Right cardiac atrium (tissue), 5 donors: ENCODE data around the gene ISY1. TPM values are rescaled to one million over a fixed set of nuclear protein-coding genes. Genes with fewer than 3 reads are reported as not detected.
A peak's percentile ranks its signal among the peaks of the same experiment; 100 is the strongest.
"Not testable (repeated sequence)": the region's sequence is repeated elsewhere in the genome, so short reads cannot be mapped to it uniquely, and the experiment has no call there.

ENCODE experiments used
- ATAC-seq, 2 donors: fragments of 200-7000 bp; cut with Tn5 transposase; one replicate each; pipeline versions ENCODE4 v1.8.0 to v1.9.1; 2020; ENCODE audit warnings: moderate library complexity in 2 of 2, mild to moderate bottlenecking in 1 of 2
- DNase-seq, 3 donors: peaks; one replicate each; pipeline ENCODE4 v3.0.0-alpha.2; 2020
- H3K27ac ChIP-seq: one replicate; pipeline ENCODE4 v1.5.1; 2013; ENCODE audit warnings: mild to moderate bottlenecking, low read length, control low read depth, moderate library complexity
- H3K27me3 ChIP-seq: one replicate; pipeline ENCODE4 v1.6.1; 2013; ENCODE audit not compliant: control insufficient read depth, insufficient read depth
- H3K4me1 ChIP-seq: one replicate; pipeline ENCODE4 v1.6.1; 2013; ENCODE audit warnings: low read length; ENCODE audit not compliant: control insufficient read depth, insufficient read depth
- H3K4me3 ChIP-seq: one replicate; pipeline ENCODE4 v1.5.1; 2013; ENCODE audit warnings: low read length, control low read depth
- H3K9me3 ChIP-seq: one replicate; pipeline ENCODE4 v1.6.1; 2013; ENCODE audit warnings: low read length; ENCODE audit not compliant: control insufficient read depth
- WGBS: extraction: QIAGEN DNeasy Blood & Tissue Kit; methylation state at CpG from one replicate; pipeline ENCODE4 v1.1.7; 2013; 5-methylcytosine and 5-hydroxymethylcytosine counted together
- intact Hi-C, 4 donors: fragments of 100-400 bp; cut with DNase I; formaldehyde crosslinking; loops; one replicate each; pipeline versions ENCODE4 v1.11.0 to v1.14.0; 2022 to 2023
- polyA plus RNA-seq: library from polyadenylated mRNA; stranded (reverse); fragments of 200-250 nt; gene quantifications from one replicate; pipeline ENCODE4 v1.2.3, GENCODE V29; 2013
- total RNA-seq, 4 donors: library from RNA; stranded (reverse); fragmentation: NEBNext Ultra II Directional; extraction: Animal tissue kit (Norgen Biotek cat#: 25700); gene quantifications; one replicate each; pipeline ENCODE4 v1.2.1, GENCODE V29; 2021
- donor health status: healthy with polysubstance abuse.
- donor health status: DM: no; HTN: yes; CAD: no.
- donor health status: DM: no; HTN: no; CAD: no.
- donor health status: DM: no; HTN: yes; CAD: no; lungs with severe emphysema.
- donor health status: DM: yes; HTN: yes; CAD: no.

Gene ISY1
- total and polyA plus RNA-seq, 5 donors, result 17.4 to 30.6 (median 24.5) TPM

GRCh38 chr3:129105862-129106261 is 55.0 kb downstream of the ISY1 start:
- Histone ChIP-seq H3K4me3 (no peak overlapping the region), H3K4me1 (peaks cover 20% of the 10 kb centered on the region), H3K9me3 (no peaks in the 10 kb centered on the region), H3K27ac (no peak overlapping the region), H3K27me3 (no peaks in the 10 kb centered on the region)
- ATAC-seq, result no peak
- 60% methylated on average over 4 of the region's 4 CpGs for WGBS
- intact Hi-C loops, result no loop called here
- DNase-seq, result no peak

GRCh38 chr3:129104498-129105079 is 56.3 kb downstream of the ISY1 start:
- no peak for DNase-seq
- no peak overlapping the region for H3K27ac ChIP-seq
- 81% methylated on average over 6 of the region's 6 CpGs for WGBS
- intact Hi-C loops, result no loop called here
- peaks cover 20% of the 10 kb centered on the region for H3K4me1 ChIP-seq
- no peaks in the 10 kb centered on the region for H3K27me3 ChIP-seq
- H3K4me3 ChIP-seq, result no peak overlapping the region
- no peaks in the 10 kb centered on the region for H3K9me3 ChIP-seq
- peak in 1 of 2 donors; percentile 4 for ATAC-seq

DNA sequence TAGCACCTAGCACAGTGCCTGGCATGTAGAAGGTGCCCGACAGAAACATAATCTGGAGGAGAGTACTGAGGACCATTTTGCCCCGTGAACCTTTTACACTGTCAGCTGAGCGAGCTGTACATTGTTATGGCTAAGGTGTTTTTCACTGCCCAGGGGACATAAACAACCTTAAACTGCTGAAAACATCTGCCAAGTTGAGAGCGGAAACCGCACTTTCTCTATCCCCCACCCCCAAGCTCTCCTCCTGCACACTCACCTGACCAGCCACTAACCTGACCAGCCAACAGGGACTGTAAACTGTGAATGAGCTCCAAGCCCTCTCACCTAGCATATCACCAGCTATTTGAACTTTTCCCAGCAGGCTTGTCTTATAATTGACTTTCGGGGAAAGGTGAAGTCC is 56.8 kb downstream of the ISY1 start:
- intact Hi-C loops, result no loop called here
- WGBS, result 96% methylated on average over 6 of the region's 6 CpGs
- no peak for DNase-seq
- peaks cover 20% of the 10 kb centered on the region for H3K4me1 ChIP-seq
- no peaks in the 10 kb centered on the region for H3K9me3 ChIP-seq
- no peaks in the 10 kb centered on the region for H3K27me3 ChIP-seq
- H3K4me3 ChIP-seq, result no peak overlapping the region
- H3K27ac ChIP-seq, result no peak overlapping the region
- no peak for ATAC-seq

DNA sequence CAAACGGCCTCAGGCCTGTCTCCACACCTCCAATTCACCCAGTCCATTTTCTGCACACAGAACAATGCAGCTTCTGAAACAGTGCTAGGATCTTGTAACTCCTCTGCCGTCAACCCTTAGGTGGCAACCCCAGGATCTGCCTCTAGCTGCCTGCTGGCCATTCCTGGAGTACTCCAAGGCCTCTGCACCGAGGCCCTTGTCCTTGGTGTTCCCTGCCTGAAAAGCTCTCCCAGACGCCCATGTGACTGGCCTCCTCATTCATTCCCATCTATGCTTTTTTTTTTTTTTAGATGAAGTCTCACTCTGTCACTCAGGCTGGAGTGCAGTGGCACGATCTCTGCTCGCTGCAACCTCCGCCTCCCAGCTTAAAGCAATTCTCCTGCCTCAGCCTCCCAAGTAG is 57.6 kb downstream of the ISY1 start:
- intact Hi-C loops, result no loop called here
- no peak for ATAC-seq
- WGBS, result 88% methylated on average over 7 of the region's 7 CpGs

GRCh38 chr3:129101370-129102138 is 59.3 kb downstream of the ISY1 start:
- Histone ChIP-seq H3K4me3 (no peak overlapping the region), H3K27ac (peak overlapping the region; percentile 37), H3K4me1 (peaks cover 16% of the 10 kb centered on the region), H3K27me3 (no peaks in the 10 kb centered on the region), H3K9me3 (no peaks in the 10 kb centered on the region)
- WGBS, result 52% methylated on average over 12 of the region's 12 CpGs
- intact Hi-C loops, result no loop called here
- ATAC-seq (peak; percentile 72 to 87), DNase-seq (peak in 1 of 3 donors; percentile 67)

More for the DNA sequence above, 57.6 kb downstream of the ISY1 start:
- H3K4me1 ChIP-seq, result peaks cover 20% of the 10 kb centered on the region
- no peak for DNase-seq
- no peaks in the 10 kb centered on the region for H3K9me3 ChIP-seq
- H3K4me3 ChIP-seq, result no peak overlapping the region
- H3K27ac ChIP-seq, result no peak overlapping the region
- H3K27me3 ChIP-seq, result no peaks in the 10 kb centered on the region

DNA sequence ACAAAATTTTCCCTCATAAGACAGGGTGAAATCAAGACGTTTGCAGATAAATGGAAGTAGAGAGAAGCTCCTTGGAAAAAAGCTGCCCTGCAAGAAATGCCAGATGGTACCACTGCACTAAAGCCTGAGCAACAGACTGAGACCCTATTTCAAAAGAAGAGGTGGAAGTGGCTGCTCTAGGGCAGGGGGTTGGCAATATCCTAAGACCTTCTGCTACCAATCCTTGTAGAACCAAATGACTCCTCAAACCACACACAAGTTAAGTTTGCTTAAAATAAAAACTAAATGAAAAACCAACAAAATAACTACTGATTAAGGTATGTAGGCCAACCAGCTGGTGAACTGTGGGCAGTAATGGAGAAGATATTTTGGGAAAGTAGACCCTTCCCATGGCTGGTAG is 60.6 kb downstream of the ISY1 start:
- peak overlapping the region; percentile 36 for H3K27ac ChIP-seq
- WGBS, result 69% methylated on average over 1 of the region's 1 CpG
- no peak for ATAC-seq
- H3K4me3 ChIP-seq, result no peak overlapping the region
- no peaks in the 10 kb centered on the region for H3K27me3 ChIP-seq
- no peak for DNase-seq
- H3K9me3 ChIP-seq, result no peaks in the 10 kb centered on the region
- H3K4me1 ChIP-seq, result peaks cover 11% of the 10 kb centered on the region
- intact Hi-C loops, result no loop called here

DNA sequence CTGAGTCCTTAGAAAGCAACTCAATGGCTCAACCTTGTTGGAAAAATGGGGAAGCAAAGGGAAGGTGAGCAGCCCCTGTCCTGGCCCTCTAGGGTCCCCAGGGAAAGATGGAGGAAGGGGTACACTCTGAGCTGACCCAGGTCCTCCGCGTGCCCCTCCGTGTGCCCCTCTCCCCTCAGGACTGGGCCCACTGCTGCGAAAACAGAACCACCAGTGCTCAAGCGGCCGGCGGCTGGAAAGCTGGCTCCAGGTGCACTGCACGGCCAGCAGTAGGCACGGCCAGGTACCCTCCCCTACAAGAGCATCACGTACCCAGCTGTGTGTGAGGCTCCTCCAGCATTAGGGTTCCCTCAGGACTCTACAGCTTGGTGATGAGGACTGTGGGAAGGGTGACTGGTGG is 65.6 kb downstream of the ISY1 start:
- H3K4me3 ChIP-seq, result no peak overlapping the region
- H3K27me3 ChIP-seq, result no peaks in the 10 kb centered on the region
- WGBS, result 97% methylated on average over 10 of the region's 10 CpGs
- DNase-seq (no peak), ATAC-seq (no peak)
- no peaks in the 10 kb centered on the region for H3K9me3 ChIP-seq
- intact Hi-C loops, result no loop called here
- H3K27ac ChIP-seq, result no peak overlapping the region
- no peaks in the 10 kb centered on the region for H3K4me1 ChIP-seq

DNA sequence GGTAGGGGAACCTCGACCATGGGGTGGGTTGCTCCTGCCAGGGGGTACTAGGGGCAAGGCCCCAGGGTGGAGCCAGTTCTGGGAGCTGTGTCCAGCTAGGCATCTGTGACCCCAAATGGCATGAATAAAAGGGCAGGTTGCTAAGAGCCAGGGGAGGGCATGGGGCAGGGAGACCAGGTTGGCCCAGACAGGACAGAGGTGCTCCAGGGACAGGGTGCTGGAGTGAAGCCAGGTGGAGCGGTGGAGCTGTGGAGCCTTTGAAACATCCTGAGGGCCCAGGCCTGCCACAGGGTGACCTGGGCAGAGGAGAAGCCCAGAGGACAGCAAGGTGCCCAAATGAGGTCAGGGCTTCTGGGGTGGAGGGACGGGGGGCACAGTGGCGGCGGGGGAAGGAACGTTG is 72.6 kb downstream of the ISY1 start:
- not testable (repeated sequence) for DNase-seq, H3K4me1 ChIP-seq, H3K9me3 ChIP-seq, H3K4me3 ChIP-seq, H3K27ac ChIP-seq, H3K27me3 ChIP-seq
- no CpG with 5 or more reads among the region's 6 CpGs for WGBS
- ATAC-seq, result peak; percentile 3 to 4
- intact Hi-C loops, result loop anchor here in 1 of 4 donors (10.0 kb wide), 1 partner anchor 114 kb away; no protein-coding TSS in a partner anchor

- not testable (repeated sequence) for H3K27ac ChIP-seq, H3K9me3 ChIP-seq, H3K27me3 ChIP-seq, H3K4me1 ChIP-seq, H3K4me3 ChIP-seq
- DNase-seq (peak in 1 of 3 donors; percentile 45), ATAC-seq (peak; percentile 88 to 93)
- 5% methylated on average over 7 of the region's 9 CpGs for WGBS
- intact Hi-C loops, result loop anchor here in 1 of 4 donors (10.0 kb wide), 1 partner anchor 113 kb away; no protein-coding TSS in a partner anchor
Observed at GRCh38 chr3:129087904-129088303, 73.0 kb downstream of the ISY1 start.

DNA sequence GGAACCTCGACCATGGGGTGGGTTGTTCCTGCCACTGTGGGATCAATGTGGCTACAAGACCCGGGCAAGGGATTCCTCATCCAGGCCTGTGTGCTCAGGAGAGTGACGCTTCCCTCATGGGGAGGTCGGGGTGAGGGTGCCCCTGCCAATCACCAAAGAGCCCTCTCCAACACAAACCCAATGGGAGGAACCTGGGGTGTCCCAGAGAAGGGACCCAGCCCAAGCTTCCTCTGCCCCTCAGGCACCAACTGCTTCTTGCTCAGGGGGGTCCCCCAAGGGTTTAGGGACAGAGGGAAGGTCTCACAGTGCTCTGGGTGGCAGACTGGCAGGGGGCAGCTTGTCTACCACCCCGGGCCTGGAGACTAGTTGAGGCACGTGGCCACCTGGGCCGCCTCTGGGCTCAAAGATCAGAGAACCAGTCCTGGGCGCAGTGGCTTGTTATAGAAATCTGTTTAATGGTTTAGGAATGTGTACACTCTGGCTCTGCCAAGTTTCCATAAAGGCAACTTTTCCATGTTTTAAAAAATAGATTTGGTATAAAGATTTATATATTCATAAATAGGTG is 73.6 kb downstream of the ISY1 start:
- Histone ChIP-seq H3K9me3 (no peaks in the 10 kb centered on the region), H3K4me3 (no peak overlapping the region), H3K27me3 (no peaks in the 10 kb centered on the region), H3K27ac (peak overlapping the region; percentile 28), H3K4me1 (peaks cover 3% of the 10 kb centered on the region)
- WGBS, result 47% methylated on average over 8 of the region's 8 CpGs
- DNase-seq (peak; percentile 51 to 81 (median 74)), ATAC-seq (peak; percentile 61 to 80)
- intact Hi-C loops, result loop anchor here in 1 of 4 donors (10.0 kb wide), 1 partner anchor 112 kb away; no protein-coding TSS in a partner anchor

DNA sequence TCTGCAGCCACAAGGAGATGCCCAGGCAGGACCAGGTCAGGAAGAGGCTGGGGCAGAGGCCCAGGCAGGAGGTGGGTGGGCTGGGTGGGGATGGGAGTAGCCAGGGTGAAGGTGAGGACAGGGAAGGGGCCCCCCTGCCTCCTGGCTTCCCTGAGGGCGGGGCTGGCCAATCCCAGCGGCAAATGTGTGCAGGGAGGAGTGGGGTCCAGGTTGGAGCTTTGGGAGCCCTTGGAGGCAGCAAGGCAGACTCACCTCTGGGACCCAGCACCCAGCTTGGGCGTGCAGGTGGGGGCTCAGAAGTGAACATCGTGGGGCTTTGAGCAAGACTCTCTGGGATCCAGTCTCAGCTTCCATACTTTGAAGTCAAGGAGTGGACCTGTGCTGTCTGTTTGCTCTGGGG is 75.0 kb downstream of the ISY1 start:
- Histone ChIP-seq H3K27ac (no peak overlapping the region), H3K4me1 (peaks cover 3% of the 10 kb centered on the region), H3K27me3 (no peaks in the 10 kb centered on the region), H3K4me3 (no peak overlapping the region), H3K9me3 (no peaks in the 10 kb centered on the region)
- intact Hi-C loops, result loop anchor here in 1 of 4 donors (10.0 kb wide), 1 partner anchor 111 kb away; no protein-coding TSS in a partner anchor
- 92% methylated on average over 4 of the region's 4 CpGs for WGBS
- ATAC-seq (no peak), DNase-seq (peak in 1 of 3 donors; percentile 35)
